ENCODE data around the gene TIGD6.
A peak's percentile ranks its signal among the peaks of the same experiment; 100 is the strongest.

The TIGD6 gene

GRCh38 chr5:150006318-150006717 lies 5.9 kb upstream of the TIGD6 start:
- H3K9ac ChIP-seq (ENCODE audit: low read length in 5 of 5) = no peak overlapping the region
- H3K4me1 ChIP-seq (ENCODE audit: control insufficient read depth in 5 of 5, insufficient read depth in 5 of 5, low read length in 5 of 5) = peaks cover 3 to 20% (median 18%) of the 10 kb centered on the region in 5 donors
- no peak overlapping the region for H3K27ac ChIP-seq (ENCODE audit: low read depth, low read length)
- H3K36me3 ChIP-seq (ENCODE audit: control insufficient read depth in 5 of 5, insufficient read depth in 5 of 5, low read length in 5 of 5) = peaks cover 35 to 58% (median 52%) of the 10 kb centered on the region in 5 donors
- no peaks in the 10 kb centered on the region for H3K9me3 ChIP-seq (ENCODE audit: control insufficient read depth in 5 of 5, low read length in 5 of 5)
- no peak overlapping the region for H3K4me3 ChIP-seq (ENCODE audit: low read depth in 1 of 5, low read length in 5 of 5)
- no peaks in the 10 kb centered on the region for H3K27me3 ChIP-seq (ENCODE audit: control insufficient read depth in 5 of 5, insufficient read depth in 4 of 5, low read length in 5 of 5)

GRCh38 chr5:150001660-150002486 lies 1.4 kb upstream of the TIGD6 start:
- H3K36me3 ChIP-seq (ENCODE audit: control insufficient read depth in 5 of 5, insufficient read depth in 5 of 5, low read length in 5 of 5) = peaks cover 10 to 22% (median 19%) of the 10 kb centered on the region in 5 donors
- H3K4me3 ChIP-seq (ENCODE audit: low read depth in 1 of 5, low read length in 5 of 5) = peak overlapping the region; percentile 82 to 98 (median 96)
- no peaks in the 10 kb centered on the region for H3K27me3 ChIP-seq (ENCODE audit: control insufficient read depth in 5 of 5, insufficient read depth in 4 of 5, low read length in 5 of 5)
- peak overlapping the region; percentile 84 to 97 (median 96) for H3K9ac ChIP-seq (ENCODE audit: low read length in 5 of 5)
- H3K4me1 ChIP-seq (ENCODE audit: control insufficient read depth in 5 of 5, insufficient read depth in 5 of 5, low read length in 5 of 5) = peaks cover 9 to 37% (median 34%) of the 10 kb centered on the region in 5 donors
- H3K9me3 ChIP-seq (ENCODE audit: control insufficient read depth in 5 of 5, low read length in 5 of 5) = no peaks in the 10 kb centered on the region
- H3K27ac ChIP-seq (ENCODE audit: low read depth, low read length) = peak overlapping the region; percentile 88

DNA sequence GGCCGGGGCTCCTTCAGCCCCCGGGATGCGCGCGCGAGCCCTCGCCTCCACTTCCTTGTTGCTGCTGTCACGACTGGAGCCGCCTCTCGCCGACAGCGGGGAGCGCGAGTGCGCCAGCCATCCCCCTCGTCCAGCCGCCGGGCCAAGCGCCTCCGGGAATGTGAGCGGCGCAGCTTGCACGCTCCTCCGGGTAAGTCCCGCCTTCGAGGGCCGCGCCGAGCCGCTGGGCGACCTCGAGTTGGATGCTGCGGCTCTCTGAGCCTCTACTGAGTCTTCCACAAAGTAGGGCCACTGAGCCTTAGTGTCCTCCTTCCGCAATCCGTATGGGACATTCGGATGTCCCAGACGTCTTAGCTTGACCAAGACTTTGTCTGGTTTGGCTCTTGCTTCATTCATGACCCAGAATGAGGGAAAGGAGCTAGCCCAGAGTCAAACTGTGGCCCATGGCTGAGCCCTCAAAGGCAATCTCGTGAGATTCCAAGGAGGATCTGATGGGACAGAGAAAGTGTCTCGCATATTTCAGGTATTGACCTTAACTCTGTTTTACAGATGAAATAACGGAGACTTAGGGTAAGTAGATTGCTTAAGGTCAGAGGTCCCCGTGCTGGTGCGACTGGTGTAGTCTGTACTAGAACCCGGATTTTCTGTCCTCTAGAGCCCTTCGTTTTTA lies 671 bp upstream of the TIGD6 start:
- H3K4me3 ChIP-seq (ENCODE audit: low read depth in 1 of 5, low read length in 5 of 5) = peak overlapping the region; percentile 82 to 98 (median 96)
- H3K4me1 ChIP-seq (ENCODE audit: control insufficient read depth in 5 of 5, insufficient read depth in 5 of 5, low read length in 5 of 5) = peaks cover 9 to 37% (median 34%) of the 10 kb centered on the region in 5 donors
- peak overlapping the region; percentile 84 to 97 (median 96) for H3K9ac ChIP-seq (ENCODE audit: low read length in 5 of 5)
- H3K9me3 ChIP-seq (ENCODE audit: control insufficient read depth in 5 of 5, low read length in 5 of 5) = no peaks in the 10 kb centered on the region
- H3K27ac ChIP-seq (ENCODE audit: low read depth, low read length) = peak overlapping the region; percentile 88
- H3K27me3 ChIP-seq (ENCODE audit: control insufficient read depth in 5 of 5, insufficient read depth in 4 of 5, low read length in 5 of 5) = no peaks in the 10 kb centered on the region
- peaks cover 5 to 19% (median 15%) of the 10 kb centered on the region in 5 donors for H3K36me3 ChIP-seq (ENCODE audit: control insufficient read depth in 5 of 5, insufficient read depth in 5 of 5, low read length in 5 of 5)

- H3K27ac ChIP-seq (ENCODE audit: low read depth, low read length) = peak overlapping the region; percentile 88
- peaks cover 9 to 37% (median 34%) of the 10 kb centered on the region in 5 donors for H3K4me1 ChIP-seq (ENCODE audit: control insufficient read depth in 5 of 5, insufficient read depth in 5 of 5, low read length in 5 of 5)
- no peaks in the 10 kb centered on the region for H3K27me3 ChIP-seq (ENCODE audit: control insufficient read depth in 5 of 5, insufficient read depth in 4 of 5, low read length in 5 of 5)
- H3K36me3 ChIP-seq (ENCODE audit: control insufficient read depth in 5 of 5, insufficient read depth in 5 of 5, low read length in 5 of 5) = peaks cover 4 to 23% (median 18%) of the 10 kb centered on the region in 5 donors
- no peaks in the 10 kb centered on the region for H3K9me3 ChIP-seq (ENCODE audit: control insufficient read depth in 5 of 5, low read length in 5 of 5)
- H3K4me3 ChIP-seq (ENCODE audit: low read depth in 1 of 5, low read length in 5 of 5) = peak overlapping the region; percentile 82 to 98 (median 97)
- peak overlapping the region; percentile 84 to 97 (median 96) for H3K9ac ChIP-seq (ENCODE audit: low read length in 5 of 5)
Observed at GRCh38 chr5:149999866-150000255, 593 bp downstream of the TIGD6 start.

- peaks cover 6 to 21% (median 16%) of the 10 kb centered on the region in 5 donors for H3K36me3 ChIP-seq (ENCODE audit: control insufficient read depth in 5 of 5, insufficient read depth in 5 of 5, low read length in 5 of 5)
- peak overlapping the region; percentile 84 to 97 (median 96) for H3K9ac ChIP-seq (ENCODE audit: low read length in 5 of 5)
- H3K4me3 ChIP-seq (ENCODE audit: low read depth in 1 of 5, low read length in 5 of 5) = peak overlapping the region; percentile 82 to 98 (median 97)
- peak overlapping the region; percentile 88 for H3K27ac ChIP-seq (ENCODE audit: low read depth, low read length)
- H3K27me3 ChIP-seq (ENCODE audit: control insufficient read depth in 5 of 5, insufficient read depth in 4 of 5, low read length in 5 of 5) = no peaks in the 10 kb centered on the region
- H3K4me1 ChIP-seq (ENCODE audit: control insufficient read depth in 5 of 5, insufficient read depth in 5 of 5, low read length in 5 of 5) = peaks cover 9 to 37% (median 34%) of the 10 kb centered on the region in 5 donors
- no peaks in the 10 kb centered on the region for H3K9me3 ChIP-seq (ENCODE audit: control insufficient read depth in 5 of 5, low read length in 5 of 5)
Observed at GRCh38 chr5:149999359-149999758, 1.1 kb downstream of the TIGD6 start.

GRCh38 chr5:149998281-149998680 lies 2.2 kb downstream of the TIGD6 start:
- Histone ChIP-seq H3K9me3 (ENCODE audit: control insufficient read depth in 5 of 5, low read length in 5 of 5) (no peaks in the 10 kb centered on the region), H3K4me1 (ENCODE audit: control insufficient read depth in 5 of 5, insufficient read depth in 5 of 5, low read length in 5 of 5) (peaks cover 9 to 37% (median 34%) of the 10 kb centered on the region in 5 donors), H3K36me3 (ENCODE audit: control insufficient read depth in 5 of 5, insufficient read depth in 5 of 5, low read length in 5 of 5) (peaks cover 6 to 21% (median 19%) of the 10 kb centered on the region in 5 donors), H3K27me3 (ENCODE audit: control insufficient read depth in 5 of 5, insufficient read depth in 4 of 5, low read length in 5 of 5) (no peaks in the 10 kb centered on the region), H3K9ac (ENCODE audit: low read length in 5 of 5) (no peak overlapping the region), H3K27ac (ENCODE audit: low read depth, low read length) (no peak overlapping the region), H3K4me3 (ENCODE audit: low read depth in 1 of 5, low read length in 5 of 5) (no peak overlapping the region)

DNA sequence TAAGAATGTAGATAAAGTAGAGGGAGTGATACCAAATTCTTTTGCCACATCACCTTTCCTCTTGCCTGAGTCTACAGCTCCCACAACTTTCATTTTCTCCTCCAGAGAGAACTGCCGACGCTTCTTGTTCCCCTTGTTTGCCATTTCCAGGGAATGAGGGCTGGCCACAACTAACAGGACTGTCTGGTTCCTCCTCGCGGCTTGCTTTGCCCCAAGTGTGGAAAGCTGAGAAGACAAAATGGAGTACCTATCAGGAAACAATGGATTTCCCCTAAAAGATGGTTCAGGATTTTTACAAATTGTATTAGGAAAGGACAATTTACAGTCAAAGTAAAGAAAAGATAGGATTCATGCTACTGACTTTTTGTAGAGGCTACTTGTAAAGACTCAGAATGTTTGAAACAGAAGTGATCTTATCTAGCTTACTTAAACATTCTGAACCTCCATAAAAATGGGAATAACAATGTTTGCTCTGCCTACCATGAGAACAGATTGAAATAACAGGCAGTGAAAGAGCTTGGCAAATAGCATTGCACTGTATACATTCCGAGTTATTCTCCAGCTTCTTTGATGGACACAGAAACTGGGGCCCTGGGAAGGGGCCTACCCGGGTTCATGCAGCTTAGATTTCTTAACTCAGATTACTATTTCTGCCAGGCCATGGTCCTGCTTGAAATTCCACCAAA lies 4.1 kb downstream of the TIGD6 start:
- peaks cover 5 to 19% (median 17%) of the 10 kb centered on the region in 5 donors for H3K4me1 ChIP-seq (ENCODE audit: control insufficient read depth in 5 of 5, insufficient read depth in 5 of 5, low read length in 5 of 5)

DNA sequence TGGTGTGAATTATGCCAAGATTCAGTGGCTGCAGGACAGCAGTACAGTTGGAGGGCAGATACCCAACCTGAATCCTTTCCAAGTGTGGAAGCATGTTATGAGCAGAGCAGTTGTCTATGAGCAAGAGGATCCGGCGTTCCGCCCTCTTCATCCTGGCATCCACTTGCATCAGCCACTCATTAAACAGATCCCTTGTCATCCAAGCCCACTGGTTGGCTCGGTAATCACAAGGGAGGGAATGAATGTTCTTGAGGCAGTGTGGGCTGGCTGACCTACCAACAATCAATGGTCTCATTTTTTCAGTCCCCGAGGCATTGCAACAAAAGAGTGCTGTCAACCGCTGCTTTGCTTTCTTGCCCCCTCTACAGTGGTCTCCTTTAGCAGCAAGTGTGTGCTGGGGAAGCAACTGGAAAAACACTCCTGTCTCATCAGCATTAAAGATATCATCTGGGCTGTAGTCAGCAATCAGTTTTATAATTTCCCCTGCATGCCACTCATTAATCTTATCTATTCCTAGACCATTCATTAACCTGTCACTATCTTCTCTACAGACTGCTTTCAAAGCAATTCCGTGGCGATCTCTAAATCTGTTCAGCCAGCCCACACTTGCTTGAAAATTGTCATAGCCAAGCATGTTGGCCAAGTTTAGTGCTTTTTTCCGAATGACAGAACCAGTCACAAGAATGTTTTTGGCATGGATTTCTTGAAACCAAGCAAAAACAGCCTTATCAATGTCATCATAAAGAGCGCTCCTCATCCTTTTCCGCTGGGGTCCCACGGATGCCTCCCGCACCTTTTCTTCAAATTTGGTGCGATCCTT lies 4.9 kb downstream of the TIGD6 start:
- Histone ChIP-seq H3K9me3 (ENCODE audit: control insufficient read depth in 5 of 5, low read length in 5 of 5) (no peaks in the 10 kb centered on the region), H3K4me1 (ENCODE audit: control insufficient read depth in 5 of 5, insufficient read depth in 5 of 5, low read length in 5 of 5) (peaks cover 5 to 15% (median 12%) of the 10 kb centered on the region in 5 donors), H3K4me3 (ENCODE audit: low read depth in 1 of 5, low read length in 5 of 5) (no peak overlapping the region), H3K9ac (ENCODE audit: low read length in 5 of 5) (no peak overlapping the region), H3K36me3 (ENCODE audit: control insufficient read depth in 5 of 5, insufficient read depth in 5 of 5, low read length in 5 of 5) (peaks cover 6 to 21% (median 19%) of the 10 kb centered on the region in 5 donors), H3K27ac (ENCODE audit: low read depth, low read length) (no peak overlapping the region), H3K27me3 (ENCODE audit: control insufficient read depth in 5 of 5, insufficient read depth in 4 of 5, low read length in 5 of 5) (no peaks in the 10 kb centered on the region)

More for the DNA sequence above, 4.1 kb downstream of the TIGD6 start:
- Histone ChIP-seq H3K9ac (ENCODE audit: low read length in 5 of 5) (no peak overlapping the region), H3K27ac (ENCODE audit: low read depth, low read length) (no peak overlapping the region), H3K27me3 (ENCODE audit: control insufficient read depth in 5 of 5, insufficient read depth in 4 of 5, low read length in 5 of 5) (no peaks in the 10 kb centered on the region), H3K4me3 (ENCODE audit: low read depth in 1 of 5, low read length in 5 of 5) (no peak overlapping the region), H3K9me3 (ENCODE audit: control insufficient read depth in 5 of 5, low read length in 5 of 5) (no peaks in the 10 kb centered on the region), H3K36me3 (ENCODE audit: control insufficient read depth in 5 of 5, insufficient read depth in 5 of 5, low read length in 5 of 5) (peaks cover 6 to 21% (median 19%) of the 10 kb centered on the region in 5 donors)

DNA sequence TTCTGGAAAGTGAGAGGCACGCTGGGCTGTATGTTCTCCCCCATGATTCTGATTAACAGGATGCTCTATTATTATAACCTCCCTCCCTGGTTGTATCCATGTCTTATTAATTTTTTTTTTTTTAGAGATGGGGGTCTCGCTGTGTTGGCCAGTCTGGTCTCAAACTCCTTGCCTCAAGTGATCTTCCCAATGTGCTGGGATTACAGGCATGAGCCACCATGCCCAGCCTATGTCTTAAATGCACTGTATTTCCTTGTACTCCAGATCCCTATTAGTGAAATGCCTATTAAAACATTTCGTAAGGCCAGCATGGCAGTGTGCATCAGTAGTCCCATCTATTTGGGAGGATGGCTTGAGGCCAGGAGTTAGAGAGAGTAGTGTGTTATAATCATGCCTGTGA lies 7.0 kb downstream of the TIGD6 start:
- Histone ChIP-seq H3K4me1 (ENCODE audit: control insufficient read depth in 5 of 5, insufficient read depth in 5 of 5, low read length in 5 of 5) (peaks cover 0 to 3% (median 0%) of the 10 kb centered on the region in 5 donors), H3K9me3 (ENCODE audit: control insufficient read depth in 5 of 5, low read length in 5 of 5) (no peaks in the 10 kb centered on the region), H3K36me3 (ENCODE audit: control insufficient read depth in 5 of 5, insufficient read depth in 5 of 5, low read length in 5 of 5) (peaks cover 6 to 21% (median 19%) of the 10 kb centered on the region in 5 donors), H3K27me3 (ENCODE audit: control insufficient read depth in 5 of 5, insufficient read depth in 4 of 5, low read length in 5 of 5) (no peaks in the 10 kb centered on the region), H3K9ac (ENCODE audit: low read length in 5 of 5) (peak overlapping the region in 1 of 5 donors; percentile 32), H3K27ac (ENCODE audit: low read depth, low read length) (no peak overlapping the region), H3K4me3 (ENCODE audit: low read depth in 1 of 5, low read length in 5 of 5) (no peak overlapping the region)
